GM18507 (cell line): Measurements from ENCODE around the gene SAP30BP.
"Not testable (repeated sequence)": the region's sequence is repeated elsewhere in the genome, so short reads cannot be mapped to it uniquely, and the experiment has no call there.

Source experiments
- DNase-seq: peaks from one replicate; pipeline ENCODE4 v3.0.0; 2011; ENCODE audit warnings: low read depth; ENCODE audit not compliant: insufficient read length; ENCODE audit errors: extremely low spot score
- FAIRE-seq: peaks from 2 replicates; lab custom pipeline; 2011; peaks lifted over from hg19 to GRCh38; lab: Jason Lieb, UNC

SAP30BP gene

GRCh38 chr17:75633486-75634375 is 33.4 kb upstream of the SAP30BP start:
- FAIRE-seq = peak; percentile 75
- peak; percentile 49 for DNase-seq

DNA sequence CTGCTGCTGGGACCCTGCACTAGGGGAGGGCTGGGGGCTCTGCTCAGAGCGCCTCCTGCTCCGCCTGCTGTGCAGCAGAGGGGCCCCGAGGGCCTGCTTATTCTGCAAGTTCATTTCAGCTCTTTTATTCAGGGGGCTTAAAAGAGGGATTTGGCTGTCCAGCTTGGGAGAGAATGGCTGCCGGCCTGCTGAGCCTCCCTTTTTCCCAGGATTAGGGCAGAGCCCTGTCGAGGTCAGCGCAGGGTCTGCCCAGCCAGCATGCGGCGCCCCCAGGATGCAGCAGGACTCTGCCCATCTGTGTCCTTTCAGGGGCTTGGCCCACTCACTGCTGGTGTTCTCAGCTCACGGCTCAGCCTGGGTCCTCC is 32.8 kb upstream of the SAP30BP start:
- FAIRE-seq = no peak
- no peak for DNase-seq

DNA sequence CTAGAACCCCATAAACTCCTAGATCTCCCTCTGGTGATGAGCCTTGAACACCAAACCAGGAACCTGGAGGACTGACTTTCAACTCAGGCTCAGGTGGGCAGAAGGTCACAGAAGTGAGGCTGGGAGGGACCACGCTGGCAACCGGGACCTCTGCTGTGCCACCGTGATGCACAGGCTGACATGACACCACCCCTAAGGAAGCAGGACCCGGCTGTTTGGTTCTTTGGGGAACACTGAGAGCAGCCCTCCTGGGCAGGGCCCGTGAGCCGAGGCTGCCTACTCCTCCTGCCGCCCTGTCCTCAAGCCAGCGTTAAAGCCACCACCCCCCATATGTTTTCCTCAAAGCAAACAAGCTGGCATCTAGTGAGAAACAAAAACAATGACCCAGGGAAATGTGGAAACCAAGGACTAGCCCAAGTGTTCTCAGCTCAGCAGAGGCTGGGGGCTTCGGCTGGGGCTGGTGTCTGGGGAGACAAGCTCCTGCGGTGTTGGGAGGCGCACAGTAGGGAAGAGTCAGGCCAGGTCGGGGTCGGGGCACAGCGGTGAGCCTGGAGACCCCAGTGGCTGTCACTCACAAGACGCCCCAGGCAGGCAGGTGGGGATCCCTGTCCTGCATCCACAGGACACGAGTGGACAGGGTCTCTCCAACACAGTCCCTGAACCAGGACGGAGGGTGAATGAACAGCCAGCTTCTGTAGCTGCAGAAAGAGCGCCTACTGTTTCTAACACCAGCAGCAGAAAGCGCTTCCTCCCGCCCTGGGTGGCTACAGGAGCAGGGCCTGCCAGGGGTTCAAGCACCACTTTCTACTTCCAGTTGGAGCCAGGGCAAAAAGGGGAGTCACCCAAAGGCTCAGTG is 32.2 kb upstream of the SAP30BP start:
- DNase-seq = no peak
- no peak for FAIRE-seq

- FAIRE-seq (no peak), DNase-seq (no peak)
These were observed 31.4 kb upstream of the SAP30BP start for GRCh38 chr17:75635610-75636202.

DNA sequence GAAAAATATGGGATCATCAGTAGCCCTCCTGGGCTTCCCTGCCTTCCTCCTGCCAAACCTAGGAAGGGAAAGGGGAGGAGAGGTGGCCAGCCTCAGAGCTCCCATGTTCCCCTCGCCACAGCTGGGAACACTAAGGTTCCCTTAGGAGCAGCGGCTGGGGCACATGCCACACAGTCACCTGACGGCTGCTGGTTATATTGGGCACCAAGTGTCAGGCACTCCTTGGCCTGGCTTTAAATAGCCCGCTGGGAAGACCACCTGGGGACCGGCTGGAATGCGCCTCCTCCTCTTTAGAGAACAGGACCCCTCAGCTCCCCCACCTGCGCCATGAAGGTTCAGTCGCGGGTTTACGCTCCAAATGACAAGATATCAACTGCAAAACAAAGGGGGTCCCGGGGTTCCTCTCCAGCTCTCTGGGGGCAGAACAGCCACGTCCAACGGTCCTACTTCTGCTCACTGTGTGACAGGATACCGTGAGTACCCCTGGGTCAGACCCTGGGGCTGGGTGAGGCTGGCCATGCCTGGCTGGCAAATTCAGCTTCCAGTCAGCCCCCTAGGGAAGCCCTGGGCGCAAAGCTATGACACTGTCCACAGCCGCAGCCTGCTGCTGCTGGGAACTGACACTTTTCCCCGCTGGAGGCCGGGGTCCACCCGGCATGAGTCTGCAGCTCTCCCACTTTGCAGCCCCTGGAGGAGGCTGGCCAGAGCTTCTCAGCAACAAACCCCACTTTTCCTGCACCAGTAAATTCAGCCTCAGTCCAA is 30.6 kb upstream of the SAP30BP start:
- DNase-seq (no peak), FAIRE-seq (no peak)

DNA sequence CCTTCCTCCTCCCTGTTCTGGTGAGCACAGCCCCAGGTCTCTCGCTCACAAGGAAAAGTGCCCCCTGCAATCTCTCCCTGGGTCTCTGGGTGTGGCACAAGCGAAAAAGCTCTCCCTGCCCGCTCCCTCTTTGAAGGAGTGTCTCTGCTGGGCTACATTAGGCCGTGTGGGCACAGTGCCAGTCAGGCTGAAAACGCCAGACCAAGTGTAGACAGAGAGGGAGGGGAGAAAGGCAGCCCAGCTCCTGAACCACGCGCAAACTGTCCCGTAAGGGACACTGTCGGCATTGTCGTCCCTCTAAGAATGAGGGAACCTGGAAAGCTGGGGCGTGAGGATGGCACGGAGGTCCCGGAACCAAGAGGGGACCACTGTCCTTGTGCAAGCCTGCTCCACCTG is 30.0 kb upstream of the SAP30BP start:
- no peak for FAIRE-seq
- no peak for DNase-seq

DNA sequence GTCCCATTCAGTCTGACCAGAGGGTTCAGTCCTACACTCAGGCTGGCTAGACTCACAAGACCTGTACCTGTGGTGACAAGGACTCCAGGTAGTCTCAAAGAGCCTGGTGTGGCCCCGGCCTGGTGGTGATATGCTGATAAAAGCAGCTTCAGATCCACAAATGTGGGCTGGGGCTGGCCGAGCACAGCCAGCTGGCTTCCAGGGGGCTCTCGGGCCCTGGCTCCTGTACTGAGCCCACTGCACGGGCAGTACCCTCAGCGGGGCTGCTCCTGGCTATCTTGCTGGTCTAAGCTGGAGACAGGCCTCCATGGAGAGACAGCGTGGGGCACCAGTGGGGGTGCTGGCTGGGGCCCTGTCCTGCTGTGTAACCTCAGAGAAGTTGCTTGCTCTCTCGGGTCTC is 29.6 kb upstream of the SAP30BP start:
- DNase-seq = no peak

GRCh38 chr17:75638039-75638438 is 29.1 kb upstream of the SAP30BP start:
- not testable (repeated sequence) for DNase-seq, FAIRE-seq

More for the DNA sequence above, 29.6 kb upstream of the SAP30BP start:
- no peak for FAIRE-seq

DNA sequence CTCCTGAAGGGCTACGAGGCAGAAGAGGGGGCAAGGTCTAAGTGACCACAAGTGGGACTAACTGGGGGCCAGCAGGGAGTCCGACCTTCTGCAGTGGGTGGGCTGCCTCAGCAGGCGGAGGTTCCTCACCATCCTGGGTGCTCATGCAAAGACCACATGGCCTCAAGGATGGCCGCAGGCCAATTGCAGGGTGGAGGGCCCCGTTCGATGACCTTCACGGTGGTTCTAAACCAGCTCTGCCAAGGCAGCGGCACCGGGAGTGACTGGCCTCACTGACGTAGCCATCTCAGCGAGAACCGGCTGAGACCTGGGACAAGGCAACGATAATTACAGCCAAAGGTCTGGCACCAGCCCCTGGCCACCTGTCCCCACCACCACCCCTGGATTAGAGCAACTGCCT is 28.2 kb upstream of the SAP30BP start:
- no peak for DNase-seq
- FAIRE-seq = no peak

DNA sequence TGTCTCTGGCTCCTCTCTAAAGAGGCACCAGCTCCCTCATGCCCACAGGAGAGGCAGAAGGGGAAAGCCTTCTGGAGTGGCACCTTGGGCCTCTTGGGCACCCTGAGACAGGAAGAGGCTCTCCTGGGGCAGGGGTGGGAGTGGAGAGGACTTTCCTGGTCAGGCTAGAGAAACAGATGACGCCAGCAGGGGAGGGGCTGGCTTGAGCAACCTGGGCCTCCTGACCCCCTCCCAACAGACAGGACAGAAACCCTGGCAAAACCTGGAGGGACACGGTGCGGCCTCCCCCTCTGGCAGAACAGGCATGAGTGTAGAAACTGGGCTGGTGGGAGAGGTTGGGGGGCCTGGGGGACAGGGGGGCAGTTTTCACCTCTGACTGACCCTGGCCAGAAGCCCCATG is 27.8 kb upstream of the SAP30BP start:
- DNase-seq (no peak), FAIRE-seq (no peak)

DNA sequence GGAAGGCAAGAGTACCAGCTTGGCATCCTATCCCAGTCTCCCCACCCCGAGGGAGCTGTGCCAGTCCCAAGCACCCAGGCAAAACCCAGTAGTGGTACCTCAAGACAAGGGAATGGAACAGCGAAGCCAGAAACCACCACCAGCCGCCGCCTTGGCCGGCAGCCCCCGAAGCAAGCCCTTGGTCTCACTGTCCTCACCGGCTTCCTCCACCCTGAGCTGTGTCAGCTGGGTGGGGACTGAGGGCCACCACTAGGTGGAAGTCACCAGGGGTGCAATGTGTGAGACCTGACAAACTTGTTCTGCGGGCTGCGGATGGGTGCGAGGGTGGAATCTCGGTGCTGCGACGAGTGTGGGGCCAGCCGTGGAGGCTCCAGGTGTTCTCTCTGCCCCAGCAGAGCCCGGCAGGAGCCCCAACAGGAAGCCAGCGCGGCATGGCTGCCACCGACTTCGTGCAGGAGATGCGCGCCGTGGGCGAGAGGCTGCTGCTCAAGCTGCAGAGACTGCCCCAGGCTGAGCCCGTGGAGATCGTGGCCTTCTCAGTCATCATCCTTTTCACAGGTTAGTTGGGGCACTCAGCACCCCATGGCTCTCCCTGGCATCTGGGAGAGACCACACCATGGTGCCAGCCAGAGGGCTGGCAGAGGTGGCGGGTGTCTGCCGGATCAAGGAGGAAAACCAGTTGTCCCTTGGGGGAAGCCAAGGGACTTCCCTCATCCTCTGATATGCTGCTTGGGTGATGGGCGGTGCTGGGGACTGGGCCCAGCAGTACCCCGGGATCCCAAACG is 27.2 kb upstream of the SAP30BP start:
- no peak for DNase-seq
- FAIRE-seq = no peak

GRCh38 chr17:75640556-75641119 is 26.5 kb upstream of the SAP30BP start:
- DNase-seq (no peak), FAIRE-seq (no peak)

GRCh38 chr17:75641343-75641742 is 25.8 kb upstream of the SAP30BP start:
- FAIRE-seq = no peak
- DNase-seq = no peak

- FAIRE-seq = no peak
- DNase-seq = no peak
These were observed 24.9 kb upstream of the SAP30BP start for GRCh38 chr17:75642182-75642783.

DNA sequence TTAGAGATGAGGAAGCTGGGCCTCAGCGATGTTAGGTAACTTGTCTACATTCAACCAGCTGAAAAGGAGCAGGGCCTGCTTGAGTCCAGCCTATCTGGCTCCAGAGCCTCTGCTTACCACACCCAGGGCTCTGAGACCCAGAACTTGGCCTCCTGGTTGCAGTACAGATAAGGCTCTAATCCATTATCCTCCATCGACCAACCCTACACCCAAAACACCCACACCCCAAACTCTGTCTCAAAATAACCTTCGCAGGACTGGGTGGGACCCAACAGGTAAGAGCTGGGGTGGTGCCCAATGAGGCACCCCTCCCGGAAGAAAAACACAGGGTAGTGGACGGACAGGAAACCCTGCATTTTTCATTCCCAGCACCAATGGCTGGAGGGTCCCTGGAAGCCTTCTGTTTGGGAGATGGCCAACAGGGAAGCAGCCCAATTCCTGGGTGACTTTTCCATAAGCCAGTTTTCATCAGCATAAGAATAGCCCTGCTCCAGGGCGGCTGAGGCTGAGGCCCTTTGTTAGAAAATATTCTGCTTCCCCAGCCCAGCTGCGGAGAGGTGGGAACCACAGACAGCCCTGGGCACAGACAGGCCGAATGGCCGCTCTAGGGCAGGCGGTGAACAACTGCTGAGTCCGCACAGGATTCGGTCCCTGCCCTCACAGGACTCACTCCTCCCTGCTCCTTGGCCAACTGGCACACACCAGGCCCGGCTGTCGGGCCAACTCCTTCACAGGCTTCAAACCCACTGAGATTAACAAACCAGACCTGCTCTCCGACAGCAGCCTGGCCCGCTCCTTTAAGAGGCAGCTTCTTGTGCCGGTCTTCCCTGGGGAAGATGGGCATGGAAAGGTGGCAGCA is 24.1 kb upstream of the SAP30BP start:
- DNase-seq (no peak), FAIRE-seq (no peak)

DNA sequence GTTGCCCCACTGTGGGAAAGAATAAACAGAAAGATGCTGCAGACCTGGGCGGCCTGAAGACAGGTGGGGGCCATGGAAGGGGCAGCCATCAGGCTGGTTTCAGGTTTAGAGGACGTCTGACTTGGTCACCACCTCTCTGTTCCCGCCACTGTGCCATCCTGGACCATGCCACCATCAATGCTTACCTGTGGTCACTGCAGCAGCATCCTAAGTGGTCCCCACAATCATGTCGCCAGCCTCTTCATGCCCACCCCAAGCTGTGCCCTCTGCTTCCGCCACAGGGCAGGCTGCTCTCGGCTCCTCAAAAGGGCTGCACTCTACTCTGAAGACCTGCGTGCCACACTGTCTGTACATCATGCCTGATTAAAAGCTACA is 23.5 kb upstream of the SAP30BP start:
- DNase-seq (no peak), FAIRE-seq (no peak)

DNA sequence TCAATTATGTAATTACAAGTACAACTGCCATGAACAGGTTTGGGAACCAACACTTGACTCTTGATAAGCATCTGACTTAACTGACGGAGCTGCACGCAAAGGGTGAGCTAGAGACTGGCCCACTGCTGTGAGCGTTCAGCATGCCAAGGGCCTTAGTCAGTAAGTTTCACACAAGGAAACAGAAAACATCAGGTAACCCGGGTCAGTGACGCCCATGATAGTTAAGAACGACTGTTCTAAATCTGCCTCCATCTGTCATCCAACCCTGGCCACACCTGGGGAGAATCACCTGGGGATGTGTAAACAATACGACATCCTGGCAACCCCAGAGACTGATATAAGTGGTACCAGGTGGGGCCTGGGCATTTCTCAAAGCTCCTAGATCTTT is 21.6 kb upstream of the SAP30BP start:
- no peak for FAIRE-seq
- DNase-seq = no peak
